ENCODE measurements around the gene SNRPB. TPM values are rescaled to one million over a fixed set of nuclear protein-coding genes. Genes with fewer than 3 reads are reported as not detected.

SNRPB gene
- total RNA-seq, 1 experiment from 2014 or later = 539 TPM

DNA sequence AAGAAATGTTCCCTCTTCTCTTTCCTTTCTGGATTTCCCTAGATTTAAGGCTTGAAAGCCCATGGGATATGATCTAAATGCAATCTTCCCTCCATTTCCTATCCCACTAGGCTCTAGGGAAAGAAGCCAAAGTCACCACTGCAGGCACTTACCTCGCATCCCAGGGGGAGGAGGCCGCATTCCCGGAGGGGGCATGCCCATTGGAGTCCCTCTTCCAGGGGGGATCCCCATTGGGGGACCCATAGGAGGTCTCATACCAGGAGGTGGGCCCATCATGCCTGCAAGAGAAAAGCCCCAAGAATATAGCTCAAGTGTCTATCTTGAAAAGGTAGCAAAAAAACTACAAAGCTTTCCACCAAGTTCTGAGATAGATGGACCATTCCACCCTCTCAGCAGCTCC, 8.1 kb downstream of the SNRPB start (continued):
- TF ChIP-seq, protein P1, sequence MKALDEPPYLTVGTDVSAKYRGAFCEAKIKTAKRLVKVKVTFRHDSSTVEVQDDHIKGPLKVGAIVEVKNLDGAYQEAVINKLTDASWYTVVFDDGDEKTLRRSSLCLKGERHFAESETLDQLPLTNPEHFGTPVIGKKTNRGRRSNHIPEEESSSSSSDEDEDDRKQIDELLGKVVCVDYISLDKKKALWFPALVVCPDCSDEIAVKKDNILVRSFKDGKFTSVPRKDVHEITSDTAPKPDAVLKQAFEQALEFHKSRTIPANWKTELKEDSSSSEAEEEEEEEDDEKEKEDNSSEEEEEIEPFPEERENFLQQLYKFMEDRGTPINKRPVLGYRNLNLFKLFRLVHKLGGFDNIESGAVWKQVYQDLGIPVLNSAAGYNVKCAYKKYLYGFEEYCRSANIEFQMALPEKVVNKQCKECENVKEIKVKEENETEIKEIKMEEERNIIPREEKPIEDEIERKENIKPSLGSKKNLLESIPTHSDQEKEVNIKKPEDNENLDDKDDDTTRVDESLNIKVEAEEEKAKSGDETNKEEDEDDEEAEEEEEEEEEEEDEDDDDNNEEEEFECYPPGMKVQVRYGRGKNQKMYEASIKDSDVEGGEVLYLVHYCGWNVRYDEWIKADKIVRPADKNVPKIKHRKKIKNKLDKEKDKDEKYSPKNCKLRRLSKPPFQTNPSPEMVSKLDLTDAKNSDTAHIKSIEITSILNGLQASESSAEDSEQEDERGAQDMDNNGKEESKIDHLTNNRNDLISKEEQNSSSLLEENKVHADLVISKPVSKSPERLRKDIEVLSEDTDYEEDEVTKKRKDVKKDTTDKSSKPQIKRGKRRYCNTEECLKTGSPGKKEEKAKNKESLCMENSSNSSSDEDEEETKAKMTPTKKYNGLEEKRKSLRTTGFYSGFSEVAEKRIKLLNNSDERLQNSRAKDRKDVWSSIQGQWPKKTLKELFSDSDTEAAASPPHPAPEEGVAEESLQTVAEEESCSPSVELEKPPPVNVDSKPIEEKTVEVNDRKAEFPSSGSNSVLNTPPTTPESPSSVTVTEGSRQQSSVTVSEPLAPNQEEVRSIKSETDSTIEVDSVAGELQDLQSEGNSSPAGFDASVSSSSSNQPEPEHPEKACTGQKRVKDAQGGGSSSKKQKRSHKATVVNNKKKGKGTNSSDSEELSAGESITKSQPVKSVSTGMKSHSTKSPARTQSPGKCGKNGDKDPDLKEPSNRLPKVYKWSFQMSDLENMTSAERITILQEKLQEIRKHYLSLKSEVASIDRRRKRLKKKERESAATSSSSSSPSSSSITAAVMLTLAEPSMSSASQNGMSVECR (CRISPR knock-in tag; IDR thresholded peaks at IDR 0.05; ENCODE audit: borderline replicate concordance) = no peak
- no peak; the same call in 1 of the 2 replicates for TF ChIP-seq SMAD4 (CRISPR knock-in tag; IDR thresholded peaks at IDR 0.05)
- TF ChIP-seq TP53 (CRISPR knock-in tag; IDR thresholded peaks at IDR 0.05) = no peak
- TF ChIP-seq NFE2L1 (CRISPR knock-in tag; IDR thresholded peaks at IDR 0.05) = no peak
- TF ChIP-seq, protein P2, sequence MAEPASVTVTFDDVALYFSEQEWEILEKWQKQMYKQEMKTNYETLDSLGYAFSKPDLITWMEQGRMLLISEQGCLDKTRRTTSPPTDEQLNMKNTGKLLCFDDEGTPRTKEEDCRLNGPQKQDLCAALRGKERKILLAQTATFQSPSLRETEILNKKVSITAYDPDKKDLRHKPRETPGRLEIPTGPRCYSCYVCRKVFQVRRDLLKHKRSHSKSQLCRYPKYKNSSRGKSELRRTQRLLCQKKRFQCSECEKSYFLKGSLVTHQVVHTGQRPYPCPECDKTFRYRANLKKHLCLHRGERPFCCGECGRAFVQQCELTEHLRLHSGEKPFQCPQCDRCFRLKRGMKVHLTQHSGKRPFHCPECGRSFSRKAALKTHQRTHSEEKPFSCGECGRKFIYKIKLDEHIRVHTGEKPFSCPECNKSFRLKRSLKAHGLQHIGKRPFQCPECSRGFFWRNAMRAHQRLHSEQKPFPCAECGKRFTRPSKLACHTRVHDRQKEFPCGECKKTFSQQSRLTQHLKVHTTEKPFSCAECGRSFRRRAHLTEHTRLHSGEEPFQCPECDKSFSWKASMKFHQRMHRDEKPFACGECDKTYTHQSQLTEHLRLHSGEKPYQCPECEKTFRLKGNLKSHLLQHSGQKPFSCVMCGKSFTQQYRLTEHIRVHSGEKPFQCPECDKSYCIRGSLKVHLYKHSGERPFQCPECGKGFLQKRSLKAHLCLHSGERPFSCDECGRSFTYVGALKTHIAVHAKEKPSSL (CRISPR knock-in tag; conservative IDR thresholded peaks at IDR 0.05) = no peak
- TF ChIP-seq JAZF1 (CRISPR knock-in tag; IDR thresholded peaks at IDR 0.05) = no peak
- TF ChIP-seq MYBL2 (CRISPR knock-in tag; IDR thresholded peaks at IDR 0.05) = no peak
- no peak for TF ChIP-seq IRF2 (CRISPR knock-in tag; IDR thresholded peaks at IDR 0.05; ENCODE audit: borderline replicate concordance, low read depth)
- no peak for TF ChIP-seq SMAD3 (CRISPR knock-in tag; IDR thresholded peaks at IDR 0.05; ENCODE audit: borderline replicate concordance)
- TF ChIP-seq SOX15 (CRISPR knock-in tag; IDR thresholded peaks at IDR 0.05) = no peak
- no peak for TF ChIP-seq ZNF317 (CRISPR knock-in tag; IDR thresholded peaks at IDR 0.05; ENCODE audit: borderline replicate concordance, low read depth)
- TF ChIP-seq, protein P3, sequence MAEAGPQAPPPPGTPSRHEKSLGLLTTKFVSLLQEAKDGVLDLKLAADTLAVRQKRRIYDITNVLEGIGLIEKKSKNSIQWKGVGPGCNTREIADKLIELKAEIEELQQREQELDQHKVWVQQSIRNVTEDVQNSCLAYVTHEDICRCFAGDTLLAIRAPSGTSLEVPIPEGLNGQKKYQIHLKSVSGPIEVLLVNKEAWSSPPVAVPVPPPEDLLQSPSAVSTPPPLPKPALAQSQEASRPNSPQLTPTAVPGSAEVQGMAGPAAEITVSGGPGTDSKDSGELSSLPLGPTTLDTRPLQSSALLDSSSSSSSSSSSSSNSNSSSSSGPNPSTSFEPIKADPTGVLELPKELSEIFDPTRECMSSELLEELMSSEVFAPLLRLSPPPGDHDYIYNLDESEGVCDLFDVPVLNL (CRISPR knock-in tag; IDR thresholded peaks at IDR 0.05; ENCODE audit: borderline replicate concordance, low read depth) = no peak
- TF ChIP-seq EMX1 (CRISPR knock-in tag; IDR thresholded peaks at IDR 0.05) = no peak
- no peak for TF ChIP-seq MAX (CRISPR knock-in tag; IDR thresholded peaks at IDR 0.05)

- H3K4me1 Mint-ChIP-seq = no peaks in the 10 kb centered on the region
- no peak for ATAC-seq
- ChIA-PET POLR2A (interaction anchor here (0.6 to 1.4 kb wide), 2 partner anchors 10 to 518 kb away, joined by 3 to 6 read pairs; partner anchors contain the start of gene SNRPB), CTCF (interaction anchor here (1.3 kb wide), 1 partner anchor 186 kb away, joined by 3 read pairs; no protein-coding TSS in a partner anchor)
- H3K36me3 Mint-ChIP-seq = peaks cover 66% of the 10 kb centered on the region
- H3K27ac Mint-ChIP-seq = no peak overlapping the region
- no peaks in the 10 kb centered on the region for H3K27me3 Mint-ChIP-seq (ENCODE audit: low read depth)
- no peak overlapping the region for H3K4me3 Mint-ChIP-seq
- peaks cover 3% of the 10 kb centered on the region; the same call in 1 of the 2 replicates for H3K9me3 Mint-ChIP-seq
- DNase-seq (ENCODE audit: low spot score) = no peak
- TF ChIP-seq, protein P4, sequence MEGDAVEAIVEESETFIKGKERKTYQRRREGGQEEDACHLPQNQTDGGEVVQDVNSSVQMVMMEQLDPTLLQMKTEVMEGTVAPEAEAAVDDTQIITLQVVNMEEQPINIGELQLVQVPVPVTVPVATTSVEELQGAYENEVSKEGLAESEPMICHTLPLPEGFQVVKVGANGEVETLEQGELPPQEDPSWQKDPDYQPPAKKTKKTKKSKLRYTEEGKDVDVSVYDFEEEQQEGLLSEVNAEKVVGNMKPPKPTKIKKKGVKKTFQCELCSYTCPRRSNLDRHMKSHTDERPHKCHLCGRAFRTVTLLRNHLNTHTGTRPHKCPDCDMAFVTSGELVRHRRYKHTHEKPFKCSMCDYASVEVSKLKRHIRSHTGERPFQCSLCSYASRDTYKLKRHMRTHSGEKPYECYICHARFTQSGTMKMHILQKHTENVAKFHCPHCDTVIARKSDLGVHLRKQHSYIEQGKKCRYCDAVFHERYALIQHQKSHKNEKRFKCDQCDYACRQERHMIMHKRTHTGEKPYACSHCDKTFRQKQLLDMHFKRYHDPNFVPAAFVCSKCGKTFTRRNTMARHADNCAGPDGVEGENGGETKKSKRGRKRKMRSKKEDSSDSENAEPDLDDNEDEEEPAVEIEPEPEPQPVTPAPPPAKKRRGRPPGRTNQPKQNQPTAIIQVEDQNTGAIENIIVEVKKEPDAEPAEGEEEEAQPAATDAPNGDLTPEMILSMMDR (IDR thresholded peaks at IDR 0.05) = no peak
- TF ChIP-seq ZNF671 (CRISPR knock-in tag; IDR thresholded peaks at IDR 0.05) (no peak), CBFB (CRISPR knock-in tag; IDR thresholded peaks at IDR 0.05; ENCODE audit: low read depth) (no peak), ZBTB21 (CRISPR knock-in tag; IDR thresholded peaks at IDR 0.05; ENCODE audit: borderline replicate concordance) (no peak), JAZF1 (CRISPR knock-in tag; IDR thresholded peaks at IDR 0.05) (no peak), FOXK1 (CRISPR knock-in tag; IDR thresholded peaks at IDR 0.05) (no peak), ELF4 (CRISPR knock-in tag; IDR thresholded peaks at IDR 0.05; ENCODE audit: low read depth) (no peak)
- TF ChIP-seq, protein P5, sequence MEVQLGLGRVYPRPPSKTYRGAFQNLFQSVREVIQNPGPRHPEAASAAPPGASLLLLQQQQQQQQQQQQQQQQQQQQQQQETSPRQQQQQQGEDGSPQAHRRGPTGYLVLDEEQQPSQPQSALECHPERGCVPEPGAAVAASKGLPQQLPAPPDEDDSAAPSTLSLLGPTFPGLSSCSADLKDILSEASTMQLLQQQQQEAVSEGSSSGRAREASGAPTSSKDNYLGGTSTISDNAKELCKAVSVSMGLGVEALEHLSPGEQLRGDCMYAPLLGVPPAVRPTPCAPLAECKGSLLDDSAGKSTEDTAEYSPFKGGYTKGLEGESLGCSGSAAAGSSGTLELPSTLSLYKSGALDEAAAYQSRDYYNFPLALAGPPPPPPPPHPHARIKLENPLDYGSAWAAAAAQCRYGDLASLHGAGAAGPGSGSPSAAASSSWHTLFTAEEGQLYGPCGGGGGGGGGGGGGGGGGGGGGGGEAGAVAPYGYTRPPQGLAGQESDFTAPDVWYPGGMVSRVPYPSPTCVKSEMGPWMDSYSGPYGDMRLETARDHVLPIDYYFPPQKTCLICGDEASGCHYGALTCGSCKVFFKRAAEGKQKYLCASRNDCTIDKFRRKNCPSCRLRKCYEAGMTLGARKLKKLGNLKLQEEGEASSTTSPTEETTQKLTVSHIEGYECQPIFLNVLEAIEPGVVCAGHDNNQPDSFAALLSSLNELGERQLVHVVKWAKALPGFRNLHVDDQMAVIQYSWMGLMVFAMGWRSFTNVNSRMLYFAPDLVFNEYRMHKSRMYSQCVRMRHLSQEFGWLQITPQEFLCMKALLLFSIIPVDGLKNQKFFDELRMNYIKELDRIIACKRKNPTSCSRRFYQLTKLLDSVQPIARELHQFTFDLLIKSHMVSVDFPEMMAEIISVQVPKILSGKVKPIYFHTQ (CRISPR knock-in tag; IDR thresholded peaks at IDR 0.05) = no peak
These were observed 9.7 kb downstream of the SNRPB start for GRCh38 chr20:2460752-2461424.
